ENCODE results near the gene ANKRD1. TPM values are rescaled to one million over a fixed set of nuclear protein-coding genes. Genes with fewer than 3 reads are reported as not detected.
A peak's percentile ranks its signal among the peaks of the same experiment; 100 is the strongest.

ANKRD1 gene
- total and polyA plus RNA-seq, 2 donors (not counting 3 experiments of a cell fraction or from before 2014, with no cell fraction given) = 593 to 664 TPM

GRCh38 chr10:90865401-90865800 is 55.5 kb downstream of the ANKRD1 start:
- FAIRE-seq = no peak
- Histone ChIP-seq H3K4me1 (ENCODE audit: control insufficient read depth, extremely low read depth, insufficient read depth, low read length) (no peaks in the 10 kb centered on the region), H3K27me3 (ENCODE audit: control insufficient read depth in 2 of 2, insufficient read depth in 2 of 2, low read length in 2 of 2) (peaks cover 32 to 52% of the 10 kb centered on the region in 2 experiments), H3K27ac (ENCODE audit: insufficient read depth, low read depth, low read length) (no peak overlapping the region), H3K4me2 (ENCODE audit: insufficient read depth, low read length) (no peak overlapping the region), H3K9me3 (replicated peaks; ENCODE audit: control insufficient read depth, insufficient read depth, low read length) (no peaks in the 10 kb centered on the region), H3K4me3 (replicated peaks in 1 of 3; ENCODE audit: insufficient read depth in 1 of 3, low read depth in 1 of 3, low read length in 3 of 3) (no peak overlapping the region), H3K36me3 (ENCODE audit: control insufficient read depth in 2 of 2, extremely low read depth in 1 of 2, insufficient read depth in 2 of 2, low read length in 2 of 2) (no peaks in the 10 kb centered on the region), H3K9ac (replicated peaks; ENCODE audit: extremely low read depth, insufficient read depth, low read length) (no peak overlapping the region), H3K79me2 (ENCODE audit: control insufficient read depth, insufficient read depth, low read length) (no peaks in the 10 kb centered on the region), H3K9me1 (replicated peaks; ENCODE audit: control insufficient read depth, extremely low read depth, insufficient read depth, low read length) (no peaks in the 10 kb centered on the region), H4K20me1 (replicated peaks; ENCODE audit: control insufficient read depth, extremely low read depth, insufficient read depth, low read length) (no peaks in the 10 kb centered on the region), H2AFZ (ENCODE audit: low read depth, low read length) (no peak overlapping the region)
- peak; percentile 43 for DNase-seq (ENCODE audit: low read depth, low spot score)
- dilution Hi-C loops (cut with MboI; ENCODE audit: extremely low pct_ligation_motif_present, low sequenced_read_pairs) (no loop called here), intact Hi-C loops (cut with micrococcal nuclease) (loop anchor here (10.0 kb wide), 1 partner anchor 911 kb away; no protein-coding TSS in a partner anchor)
- POLR2A ChIA-PET = no interaction called here
- TF ChIP-seq CTCF (IDR thresholded peaks at IDR 0.05; ENCODE audit: extremely low read depth in 1 of 2, insufficient read depth in 1 of 2, low read depth in 1 of 2, low read length in 2 of 2) = peak; percentile 9 to 44
- no peak for TF ChIP-seq MYC (IDR thresholded peaks at IDR 0.05; ENCODE audit: low read depth, low read length)
- CTCF ChIA-PET = interaction anchor here (0.7 to 8.0 kb wide), 8 partner anchors 10 to 1071 kb away, joined by 3 to 169 read pairs (median 4); no protein-coding TSS in a partner anchor
- BruUV-seq (replicated peaks) = no TSS peak

GRCh38 chr10:90862908-90863514 is 57.9 kb downstream of the ANKRD1 start:
- peak; percentile 71 for FAIRE-seq
- CTCF ChIA-PET = interaction anchor here (0.6 to 8.0 kb wide), 27 partner anchors 9 to 1070 kb away, joined by 3 to 169 read pairs (median 5); partner anchors contain the start of gene RPP30
- no peaks in the 10 kb centered on the region for H3K9me3 ChIP-seq (replicated peaks; ENCODE audit: control insufficient read depth, insufficient read depth, low read length)
- BruUV-seq (replicated peaks) = no TSS peak
- dilution Hi-C loops (cut with MboI; ENCODE audit: extremely low pct_ligation_motif_present, low sequenced_read_pairs) (no loop called here), intact Hi-C loops (cut with micrococcal nuclease) (loop anchor here (1.0 to 10.0 kb wide), 6 partner anchors 84 to 1070 kb away; no protein-coding TSS in a partner anchor)
- H3K36me3 ChIP-seq (ENCODE audit: control insufficient read depth in 2 of 2, extremely low read depth in 1 of 2, insufficient read depth in 2 of 2, low read length in 2 of 2) = no peaks in the 10 kb centered on the region
- peak; percentile 57 to 62 for TF ChIP-seq CTCF (IDR thresholded peaks at IDR 0.05; ENCODE audit: extremely low read depth in 1 of 2, insufficient read depth in 1 of 2, low read depth in 1 of 2, low read length in 2 of 2)
- no peak for TF ChIP-seq MYC (IDR thresholded peaks at IDR 0.05; ENCODE audit: low read depth, low read length)
- no peak for TF ChIP-seq FOS (IDR thresholded peaks at IDR 0.05; ENCODE audit: borderline replicate concordance, insufficient read depth, low read length)
- no peak for TF ChIP-seq POLR2AphosphoS5 (IDR thresholded peaks at IDR 0.05; ENCODE audit: insufficient read depth, low read depth, low read length)
- no peak overlapping the region for H3K27ac ChIP-seq (ENCODE audit: insufficient read depth, low read depth, low read length)
- peaks cover 24 to 43% of the 10 kb centered on the region in 2 experiments for H3K27me3 ChIP-seq (ENCODE audit: control insufficient read depth in 2 of 2, insufficient read depth in 2 of 2, low read length in 2 of 2)
- no peaks in the 10 kb centered on the region for H4K20me1 ChIP-seq (replicated peaks; ENCODE audit: control insufficient read depth, extremely low read depth, insufficient read depth, low read length)
- H3K4me1 ChIP-seq (ENCODE audit: control insufficient read depth, extremely low read depth, insufficient read depth, low read length) = peaks cover 19% of the 10 kb centered on the region
- H3K79me2 ChIP-seq (ENCODE audit: control insufficient read depth, insufficient read depth, low read length) = no peaks in the 10 kb centered on the region
- H3K9me1 ChIP-seq (replicated peaks; ENCODE audit: control insufficient read depth, extremely low read depth, insufficient read depth, low read length) = no peaks in the 10 kb centered on the region
- H3K4me3 ChIP-seq (replicated peaks in 1 of 3; ENCODE audit: insufficient read depth in 1 of 3, low read depth in 1 of 3, low read length in 3 of 3) = no peak overlapping the region
- DNase-seq (ENCODE audit: low read depth, low spot score) = peak; percentile 49
- H3K9ac ChIP-seq (replicated peaks; ENCODE audit: extremely low read depth, insufficient read depth, low read length) = no peak overlapping the region
- H2AFZ ChIP-seq (ENCODE audit: low read depth, low read length) = no peak overlapping the region
- POLR2A ChIA-PET = no interaction called here
- H3K4me2 ChIP-seq (ENCODE audit: insufficient read depth, low read length) = no peak overlapping the region
